ENCODE measurements around the gene RNF8. TPM values are rescaled to one million over a fixed set of nuclear protein-coding genes. Genes with fewer than 3 reads are reported as not detected.

Gene RNF8
- total and polyA plus RNA-seq, 2 experiments from 2014 or later = 30.6 to 30.8 TPM

GRCh38 chr6:37432590-37432915 is 78.8 kb downstream of the RNF8 start:
- DNase-seq (ENCODE audit: low spot score) = peak; percentile 6
- Histone ChIP-seq H3K4me2 (peak overlapping the region; percentile 78), H3K4me3 (peak overlapping the region; percentile 9), H3K4me1 (ENCODE audit: insufficient read depth) (peaks cover 6% of the 10 kb centered on the region), H4K20me1 (ENCODE audit: insufficient read depth, poor library complexity, severe bottlenecking) (no peaks in the 10 kb centered on the region), H2AFZ (peak overlapping the region; percentile 74), H3K79me2 (peaks cover 27% of the 10 kb centered on the region), H3K27ac (peak overlapping the region; percentile 85), H3K9me3 (ENCODE audit: low read depth) (no peaks in the 10 kb centered on the region), H3K9me2 (replicated peaks; ENCODE audit: insufficient read depth) (no peaks in the 10 kb centered on the region), H3K36me3 (replicated peaks; ENCODE audit: insufficient read depth, low read depth) (no peaks in the 10 kb centered on the region), H3K27me3 (no peaks in the 10 kb centered on the region)
- 21% methylated on average over 7 of the region's 7 CpGs for WGBS (ENCODE audit: low lambda C conversion rate, missing lambda C conversion rate)
- TF ChIP-seq CTCF (IDR thresholded peaks at IDR 0.05; ENCODE audit: poor library complexity) (no peak), EZH2phosphoT487 (IDR thresholded peaks at IDR 0.05; ENCODE audit: low read depth, severe bottlenecking, unreplicated experiment) (no peak), EZH2 (IDR thresholded peaks at IDR 0.05; ENCODE audit: borderline replicate concordance) (no peak)

- Histone ChIP-seq H3K4me3 (peak within 1 kb of the TSS; percentile 56), H2AFZ (peak within 1 kb of the TSS; percentile 74), H3K9me3 (ENCODE audit: low read depth) (no peaks in the 10 kb centered on the region), H3K79me2 (peaks cover 27% of the 10 kb centered on the region), H3K9me2 (replicated peaks; ENCODE audit: insufficient read depth) (no peaks in the 10 kb centered on the region), H3K36me3 (replicated peaks; ENCODE audit: insufficient read depth, low read depth) (no peaks in the 10 kb centered on the region), H3K4me1 (ENCODE audit: insufficient read depth) (peaks cover 6% of the 10 kb centered on the region), H3K27ac (peak within 1 kb of the TSS; percentile 85), H4K20me1 (ENCODE audit: insufficient read depth, poor library complexity, severe bottlenecking) (no peaks in the 10 kb centered on the region), H3K27me3 (no peaks in the 10 kb centered on the region), H3K4me2 (peak within 1 kb of the TSS; percentile 94)
- TF ChIP-seq EZH2 (IDR thresholded peaks at IDR 0.05; ENCODE audit: borderline replicate concordance) = no peak
- TF ChIP-seq CTCF (IDR thresholded peaks at IDR 0.05; ENCODE audit: poor library complexity) = no peak
- TF ChIP-seq EZH2phosphoT487 (IDR thresholded peaks at IDR 0.05; ENCODE audit: low read depth, severe bottlenecking, unreplicated experiment) = no peak
- under 1% methylated on average over 36 of the region's 61 CpGs for WGBS (ENCODE audit: low lambda C conversion rate, missing lambda C conversion rate)
- DNase-seq (ENCODE audit: low spot score) = peak; percentile 97
Observed at GRCh38 chr6:37432916-37433656, 79.3 kb downstream of the RNF8 start, which contains the start of gene CMTR1. TSS of gene CMTR1 (plus strand) at chr6:37433221. CDS start at chr6:37435630, 2,409 bp downstream.

- TF ChIP-seq EZH2phosphoT487 (IDR thresholded peaks at IDR 0.05; ENCODE audit: low read depth, severe bottlenecking, unreplicated experiment) = no peak
- no peak for TF ChIP-seq EZH2 (IDR thresholded peaks at IDR 0.05; ENCODE audit: borderline replicate concordance)
- TF ChIP-seq CTCF (IDR thresholded peaks at IDR 0.05; ENCODE audit: poor library complexity) = no peak
- Histone ChIP-seq H4K20me1 (ENCODE audit: insufficient read depth, poor library complexity, severe bottlenecking) (no peaks in the 10 kb centered on the region), H3K79me2 (peaks cover 27% of the 10 kb centered on the region), H3K9me2 (replicated peaks; ENCODE audit: insufficient read depth) (no peaks in the 10 kb centered on the region), H3K27ac (peak overlapping the region; percentile 85), H3K9me3 (ENCODE audit: low read depth) (no peaks in the 10 kb centered on the region), H3K4me3 (peak overlapping the region; percentile 56), H3K36me3 (replicated peaks; ENCODE audit: insufficient read depth, low read depth) (no peaks in the 10 kb centered on the region), H3K4me1 (ENCODE audit: insufficient read depth) (peaks cover 6% of the 10 kb centered on the region), H3K27me3 (no peaks in the 10 kb centered on the region), H2AFZ (peak overlapping the region; percentile 64), H3K4me2 (peak overlapping the region; percentile 94)
- WGBS (ENCODE audit: low lambda C conversion rate, missing lambda C conversion rate) = 11% methylated on average over 13 of the region's 13 CpGs
- peak; percentile 15 for DNase-seq (ENCODE audit: low spot score)
Observed at GRCh38 chr6:37433657-37434271, 80.0 kb downstream of the RNF8 start.

Data from hepatocyte (in vitro differentiated cells).